Activated naive CD8-positive, alpha-beta T cell treated with anti-CD3 and anti-CD28 coated beads, Interleukin-2, amount 50 U/mL, for 16 hours (primary cell): ENCODE measurements around the gene RBM12.

Experiments used
- DNase-seq: peaks from one replicate; pipeline ENCODE4 v3.0.0-alpha.2; 2020; ENCODE audit warnings: low read depth, low spot score

Gene RBM12

DNA sequence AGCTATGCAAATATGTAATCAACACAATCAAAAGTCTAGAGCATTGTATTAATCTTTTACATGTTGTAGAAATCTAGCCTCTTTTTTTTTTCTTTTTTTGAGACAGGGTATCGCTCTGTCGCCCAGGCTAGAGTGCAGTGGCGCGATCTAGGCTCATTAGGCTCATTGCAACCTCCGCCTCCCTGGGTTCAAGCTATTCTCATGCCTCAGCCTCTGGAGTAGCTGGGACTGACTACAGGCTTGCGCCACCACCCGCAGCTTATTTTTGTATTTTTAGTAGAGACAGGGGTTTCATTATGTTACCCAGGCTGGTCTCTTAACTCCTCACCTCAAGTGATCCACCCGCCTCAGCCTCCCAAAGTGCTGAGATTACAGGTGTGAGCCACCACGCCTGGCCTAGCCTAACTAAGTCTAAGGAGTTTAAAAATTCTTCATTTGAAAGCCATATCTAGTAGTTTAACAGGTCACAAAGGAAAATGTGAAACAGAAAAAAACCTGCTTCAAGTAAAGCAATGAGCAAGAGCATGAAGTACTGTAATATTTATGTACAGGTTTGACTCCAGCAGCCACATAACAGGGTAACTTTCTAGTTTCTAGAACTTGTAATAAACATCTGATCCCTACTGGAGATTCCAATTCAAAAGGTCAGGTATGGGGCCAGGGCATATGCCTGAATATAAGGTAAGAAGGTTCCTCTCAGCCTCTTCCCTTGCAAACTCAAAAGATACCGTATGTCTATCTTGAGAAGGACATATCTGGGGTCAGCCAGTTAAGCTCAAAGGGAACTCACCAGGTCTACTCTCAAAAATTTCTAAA, 4.4 kb downstream of the RBM12 start:
- DNase-seq = no peak

DNA sequence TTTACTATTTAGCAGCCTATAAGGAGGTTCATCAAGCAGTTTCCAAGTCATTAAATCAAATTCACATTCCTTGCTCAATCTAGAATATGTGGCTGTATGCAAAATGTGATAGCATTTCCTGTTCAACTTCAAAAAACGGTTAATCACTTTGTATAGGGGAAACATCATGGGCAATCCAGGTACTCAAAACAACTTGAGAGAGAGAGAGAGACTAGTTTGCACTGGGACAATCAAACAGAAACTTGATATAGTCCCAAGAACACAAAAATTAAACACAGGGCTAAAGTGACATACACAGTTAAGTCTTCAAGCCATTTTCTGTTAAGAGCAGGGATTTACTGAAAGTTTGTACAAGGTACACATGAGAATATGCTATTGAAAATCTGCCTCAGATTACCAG, 7.4 kb downstream of the RBM12 start:
- no peak for DNase-seq

DNA sequence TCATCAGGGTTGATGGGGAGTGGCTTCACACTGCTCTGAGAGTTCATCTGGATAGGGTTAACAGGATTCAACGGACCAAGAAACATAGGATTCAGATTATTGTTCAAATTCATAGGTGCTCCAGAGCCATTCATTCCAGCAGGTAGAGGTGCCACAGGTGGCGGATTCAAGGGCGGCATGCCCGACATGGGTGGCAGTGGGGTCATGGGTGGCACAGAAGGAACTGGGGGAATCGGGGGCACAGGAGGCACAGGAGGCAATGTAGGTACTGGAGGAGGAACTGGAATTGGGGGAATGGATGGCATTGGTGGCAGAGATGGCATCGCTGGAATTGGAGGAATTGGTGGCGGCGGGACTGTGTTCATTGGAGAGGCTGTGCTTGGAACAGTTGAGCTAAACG, 10.3 kb downstream of the RBM12 start:
- DNase-seq = no peak

DNA sequence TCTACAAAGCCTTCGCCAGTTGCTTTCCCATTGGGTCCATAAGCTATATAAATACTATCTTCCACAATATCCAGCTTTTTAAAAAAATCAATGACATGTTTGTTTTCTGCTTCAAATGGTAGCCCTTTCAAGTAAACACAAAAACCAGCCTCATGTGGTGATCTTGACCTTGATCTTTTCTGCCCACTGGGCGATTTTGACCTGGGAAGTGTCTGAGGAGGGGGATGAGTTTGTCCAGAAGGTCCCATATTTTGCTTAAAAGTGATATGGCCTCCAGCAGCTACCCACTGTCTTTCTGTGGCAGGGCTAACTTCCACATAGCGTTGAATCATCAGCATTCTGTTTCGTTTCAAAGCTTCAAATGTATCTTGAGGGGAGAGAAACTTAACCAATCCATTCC, 10.8 kb downstream of the RBM12 start:
- DNase-seq = no peak

DNA sequence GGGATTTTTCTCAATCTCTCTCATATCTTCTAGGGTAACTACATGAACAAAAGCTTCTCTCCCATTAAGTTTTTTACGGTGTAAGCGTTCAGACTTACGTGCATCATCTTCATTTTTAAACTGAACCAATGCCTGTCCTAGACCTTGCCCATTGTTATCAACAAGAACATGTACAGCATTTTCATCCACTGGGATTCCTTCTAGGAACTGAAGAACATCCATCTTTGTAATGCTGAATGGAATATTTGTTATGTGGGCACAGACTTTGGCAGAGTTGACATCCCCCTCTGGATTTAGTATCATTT, 11.3 kb downstream of the RBM12 start:
- DNase-seq = no peak

DNA sequence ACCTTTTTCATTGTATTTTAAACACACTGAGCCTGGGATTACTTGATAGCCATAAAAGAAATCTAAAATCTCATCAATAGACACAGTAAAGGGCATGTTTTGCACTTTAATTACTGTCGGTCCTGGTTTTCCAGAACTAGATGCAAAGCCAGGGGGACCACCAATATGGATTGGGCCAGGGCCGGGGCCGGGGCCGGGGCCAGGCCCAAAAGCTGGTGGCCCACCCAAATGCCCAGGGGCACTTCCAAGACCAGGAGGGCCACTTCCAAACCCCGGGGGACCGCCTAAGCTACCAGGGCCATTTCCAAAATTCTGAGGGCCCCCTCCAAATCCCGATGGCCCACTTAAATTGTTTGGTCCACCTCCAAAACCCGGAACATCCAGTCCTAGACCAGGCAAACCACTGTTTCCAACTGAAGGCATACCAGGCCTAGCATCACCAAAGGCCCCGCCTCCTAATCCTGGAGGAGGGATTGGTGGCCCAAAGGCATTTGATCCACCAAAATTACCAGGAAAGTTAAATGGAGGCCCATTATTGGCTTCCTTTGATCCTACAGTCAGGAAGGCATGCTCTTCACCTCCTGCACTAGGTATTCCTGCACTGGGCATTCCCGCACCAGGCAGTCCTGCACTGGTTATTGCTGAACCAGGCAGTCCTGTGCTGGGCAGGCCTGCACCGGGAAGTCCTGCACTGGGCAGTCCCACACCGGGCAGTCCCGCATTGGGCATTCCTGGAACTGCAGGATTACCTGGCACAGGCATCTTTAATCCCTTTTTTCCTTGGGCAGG, 11.9 kb downstream of the RBM12 start:
- no peak for DNase-seq

DNA sequence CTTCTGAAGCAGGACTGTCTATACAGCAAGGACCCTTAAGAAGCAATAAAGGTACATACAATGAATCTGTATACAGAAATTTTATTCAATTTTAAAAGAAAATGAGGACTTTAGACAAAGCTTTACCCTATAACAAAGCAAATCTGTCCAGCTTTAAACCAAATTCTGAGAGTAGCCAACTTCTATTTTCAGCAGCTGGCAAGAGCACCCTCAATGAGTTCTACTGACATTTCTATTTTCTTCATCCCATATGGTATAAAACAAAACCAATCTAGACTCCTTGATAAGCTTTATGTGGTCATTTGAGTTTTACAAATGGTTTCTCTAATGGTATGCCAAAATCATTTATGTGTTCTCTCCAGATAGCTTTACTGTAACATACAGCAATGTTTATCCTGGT, 12.7 kb downstream of the RBM12 start:
- no peak for DNase-seq

DNA sequence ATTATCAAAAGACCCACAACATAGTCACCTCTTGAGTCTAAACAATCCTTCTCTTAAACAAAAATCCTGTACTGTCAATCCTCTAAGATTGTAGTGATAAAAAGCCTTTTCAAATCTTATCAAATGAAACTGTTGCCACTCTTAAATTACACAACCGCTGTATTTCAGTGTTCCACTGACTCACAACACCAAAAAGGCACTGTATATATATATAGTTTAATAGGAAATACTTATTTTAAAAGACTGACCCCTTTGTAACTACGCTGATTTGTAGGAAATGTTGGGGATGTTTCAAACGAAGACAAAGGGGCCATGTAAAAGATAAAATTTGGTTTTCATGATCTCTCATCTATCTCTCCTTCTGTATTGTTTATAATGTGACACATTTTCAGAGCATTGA, 14.1 kb downstream of the RBM12 start:
- DNase-seq = no peak

DNA sequence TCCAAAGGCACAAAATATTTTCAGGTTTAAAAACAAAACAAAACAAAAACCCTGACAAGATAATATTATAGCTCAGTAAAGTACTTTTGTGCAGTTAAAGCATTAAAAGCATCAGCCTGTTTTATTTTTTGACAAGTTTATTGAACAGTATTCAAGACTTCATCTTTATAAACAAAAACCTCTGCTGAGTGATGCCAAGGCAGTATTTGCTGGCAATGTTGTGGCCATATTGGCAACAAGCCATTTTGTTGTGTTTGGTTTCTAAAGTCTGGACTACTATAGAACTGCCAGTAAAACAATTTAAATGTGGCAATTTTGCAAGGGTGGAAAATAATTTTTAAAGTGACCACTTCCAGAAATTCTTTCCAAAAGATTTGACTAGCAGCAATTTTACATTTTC, 15.9 kb downstream of the RBM12 start:
- DNase-seq = no peak

DNA sequence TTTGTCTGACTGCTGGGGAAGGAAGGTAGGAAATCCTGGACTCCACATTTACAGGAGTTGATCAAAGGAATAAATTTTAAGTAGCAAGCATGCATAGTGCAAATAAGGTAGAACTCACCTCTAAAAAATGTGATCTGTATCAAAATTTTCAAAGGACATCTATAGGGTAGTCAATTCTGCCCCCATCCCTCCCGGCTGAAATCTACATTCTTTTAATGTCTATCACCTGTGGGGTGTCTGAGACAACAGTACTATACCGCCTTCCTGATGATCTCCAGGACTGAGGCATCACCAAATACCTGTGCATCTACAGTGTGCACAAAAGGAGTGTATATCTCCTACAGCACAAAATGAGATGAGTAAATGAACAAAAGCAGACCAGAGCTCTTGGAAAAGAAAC, 19.9 kb downstream of the RBM12 start:
- DNase-seq = no peak

DNA sequence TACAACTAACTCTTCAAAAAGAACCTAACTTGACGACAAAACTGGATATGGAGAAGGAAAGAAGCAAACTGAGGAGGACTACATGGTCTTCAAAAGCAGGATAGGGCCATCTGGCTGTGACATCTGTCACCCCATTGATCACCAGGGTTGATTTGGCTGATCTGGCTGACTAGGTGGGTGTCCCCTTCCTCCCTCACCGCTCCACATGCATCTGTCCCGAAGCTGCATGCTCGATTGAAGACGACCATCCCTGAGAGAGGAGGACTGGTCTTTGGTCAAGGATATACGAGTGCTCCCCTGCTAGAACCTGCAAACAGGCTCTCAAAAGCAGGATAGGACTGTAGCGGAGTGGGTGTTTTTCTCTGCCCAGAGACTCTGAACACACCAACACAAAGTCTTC, 21.7 kb downstream of the RBM12 start:
- DNase-seq = no peak

DNA sequence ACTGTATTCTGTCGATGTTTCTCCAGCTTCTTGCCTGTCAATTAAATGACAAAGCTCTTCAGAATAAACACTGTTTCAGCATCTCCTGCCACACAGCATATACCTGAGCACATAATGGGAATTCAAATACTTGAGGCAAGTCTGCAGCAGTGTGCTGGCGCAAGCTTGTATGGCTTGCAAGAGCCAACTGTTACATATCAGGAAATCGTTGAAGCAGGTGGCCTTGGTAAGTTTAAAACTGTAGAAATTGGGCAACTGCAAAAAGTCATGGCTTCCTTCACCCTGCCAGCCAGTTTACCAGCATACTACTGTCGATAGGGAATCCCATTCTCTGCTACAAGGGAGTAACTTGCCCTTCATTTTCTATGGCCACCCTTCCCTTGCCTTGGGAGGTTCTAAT, 23.0 kb downstream of the RBM12 start:
- DNase-seq = no peak

DNA sequence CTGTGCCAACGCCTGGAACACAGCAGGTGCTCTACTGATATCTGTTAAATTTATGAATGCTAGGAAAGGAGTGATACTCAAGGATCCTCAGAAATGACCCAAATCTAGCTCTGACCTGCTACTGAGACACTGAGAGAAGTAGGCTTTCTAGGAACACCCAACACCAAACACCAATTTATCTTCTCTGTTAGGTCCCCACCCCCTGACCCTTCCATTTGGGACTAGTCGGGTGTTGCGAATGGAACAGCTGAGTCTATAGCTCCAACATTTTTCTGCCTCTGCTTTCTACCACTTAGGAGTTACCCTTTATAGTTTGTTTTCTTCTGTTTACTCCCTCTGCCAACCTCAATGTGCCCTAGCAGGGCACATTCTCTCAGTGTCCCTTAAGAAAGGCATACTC, 24.0 kb downstream of the RBM12 start:
- no peak for DNase-seq

DNA sequence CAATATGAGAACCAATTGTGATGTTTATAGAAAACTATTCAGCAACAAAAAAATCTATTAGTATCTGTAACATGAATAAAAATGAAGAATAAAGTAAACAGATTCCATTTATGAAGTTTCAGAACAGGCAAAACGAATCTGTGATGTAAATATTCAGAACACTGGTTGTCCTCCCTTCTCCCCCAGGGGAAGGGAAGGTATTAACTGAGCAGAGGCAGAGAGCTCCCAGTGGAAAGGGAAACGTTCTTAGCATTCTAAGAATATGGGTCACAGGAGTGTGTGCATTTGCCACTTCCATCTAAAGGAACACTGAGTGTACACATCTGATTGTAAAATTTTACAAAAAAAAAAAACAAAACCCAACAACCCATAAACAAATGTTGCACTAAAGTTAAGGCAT, 25.9 kb downstream of the RBM12 start:
- DNase-seq = no peak

DNA sequence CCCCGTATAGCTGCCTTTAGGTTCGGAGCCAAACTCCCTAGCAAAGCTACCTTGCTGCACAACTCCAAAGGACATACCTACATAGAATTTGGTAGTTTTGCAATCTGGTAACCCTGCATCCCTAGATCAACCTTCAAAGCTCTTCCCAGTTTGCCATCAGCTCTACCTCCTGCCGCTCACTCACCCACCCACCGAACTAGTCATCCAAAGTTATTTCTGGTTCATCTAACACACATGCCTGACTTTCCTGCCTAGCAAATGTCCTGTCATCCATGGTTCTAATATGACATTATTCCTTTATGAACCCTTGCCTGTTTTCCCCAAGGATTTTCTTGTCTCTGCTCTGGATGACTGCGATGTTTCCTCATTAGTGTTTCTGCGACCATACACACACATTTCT, 27.4 kb downstream of the RBM12 start:
- DNase-seq = no peak

DNA sequence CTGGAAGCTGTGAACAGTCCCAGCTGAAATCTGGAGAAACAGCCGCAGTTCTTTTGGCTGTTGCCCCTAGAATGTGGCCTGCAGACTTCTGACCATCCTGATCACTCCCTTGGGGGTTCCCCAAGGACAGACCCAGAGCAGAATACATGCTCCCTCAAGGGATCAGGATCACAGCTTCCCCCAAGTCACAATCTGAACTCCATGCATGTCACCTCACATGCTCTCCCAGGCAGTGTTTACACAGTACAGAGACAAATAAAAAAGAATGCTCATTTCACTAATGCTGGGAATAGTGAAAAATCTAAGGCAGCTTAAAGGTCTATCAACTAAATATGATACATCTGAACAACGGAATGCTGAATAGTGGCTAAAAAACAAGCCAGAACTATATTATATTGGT, 28.6 kb downstream of the RBM12 start:
- DNase-seq = no peak

DNA sequence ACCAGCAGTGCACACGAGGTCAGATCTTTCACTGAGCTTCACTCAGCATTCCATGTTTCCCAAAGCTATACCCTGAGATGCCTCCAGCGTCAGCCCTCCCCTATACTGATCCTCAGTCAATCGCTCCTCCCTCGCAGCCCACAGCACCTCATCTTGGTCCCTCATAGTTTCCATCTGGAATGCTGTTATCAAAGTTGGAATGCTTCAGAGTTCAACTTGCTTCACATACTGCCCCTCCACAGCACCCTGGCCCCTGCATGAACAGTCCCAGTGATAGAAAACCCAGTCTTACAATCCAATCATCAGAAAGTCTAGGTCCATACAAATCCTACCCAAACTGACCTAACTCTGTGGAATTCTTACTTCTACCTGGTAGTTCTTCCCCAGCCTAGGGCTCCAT, 29.0 kb downstream of the RBM12 start:
- no peak for DNase-seq

DNA sequence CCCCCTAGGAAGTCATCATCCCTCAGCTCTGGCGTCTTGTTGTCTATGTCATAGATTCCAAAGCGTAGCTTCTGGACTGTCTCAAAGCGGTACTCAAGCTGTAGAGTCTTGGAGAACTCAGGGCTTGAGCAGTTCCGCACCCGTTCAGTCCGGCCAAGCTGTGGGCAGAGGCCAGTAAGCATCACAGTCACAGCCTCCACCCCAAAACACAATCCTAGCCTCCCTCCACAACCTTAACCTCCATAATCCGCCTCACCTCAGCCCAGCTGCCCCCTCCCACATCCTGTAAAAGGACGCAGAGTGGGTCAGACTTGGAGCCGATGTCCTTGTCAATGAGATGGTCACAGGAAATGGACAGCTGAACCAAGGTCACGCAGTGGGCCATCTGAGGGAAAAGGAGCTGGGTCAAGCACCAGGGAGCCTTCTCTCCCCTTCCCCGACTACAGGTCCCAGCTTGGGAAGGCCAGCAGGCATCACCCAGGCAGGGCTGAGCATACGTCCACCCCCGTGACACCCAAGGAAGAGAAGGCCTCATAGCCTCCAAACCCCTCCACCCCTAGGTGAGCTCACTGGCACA, 32.1 kb downstream of the RBM12 start:
- no peak for DNase-seq

DNA sequence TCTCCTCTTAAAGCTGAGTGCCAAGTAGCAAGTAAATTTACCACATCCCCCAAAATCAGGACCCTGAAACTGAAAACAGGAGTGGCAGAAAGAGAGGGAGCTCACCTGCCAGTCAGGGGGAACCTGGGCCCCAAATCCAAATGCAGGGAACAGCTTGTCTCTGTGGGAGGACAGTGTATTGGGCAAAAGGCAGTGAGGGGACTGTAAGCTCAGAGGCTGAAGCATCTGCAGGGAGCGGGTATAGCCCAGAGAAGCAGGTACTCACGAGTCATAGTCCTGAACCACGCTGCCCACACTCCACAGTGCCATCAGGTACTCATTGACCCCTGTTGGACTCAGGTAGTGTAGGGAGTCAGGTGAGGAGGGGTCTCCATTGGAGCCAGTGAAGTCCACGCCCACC, 34.1 kb downstream of the RBM12 start:
- DNase-seq = no peak

DNA sequence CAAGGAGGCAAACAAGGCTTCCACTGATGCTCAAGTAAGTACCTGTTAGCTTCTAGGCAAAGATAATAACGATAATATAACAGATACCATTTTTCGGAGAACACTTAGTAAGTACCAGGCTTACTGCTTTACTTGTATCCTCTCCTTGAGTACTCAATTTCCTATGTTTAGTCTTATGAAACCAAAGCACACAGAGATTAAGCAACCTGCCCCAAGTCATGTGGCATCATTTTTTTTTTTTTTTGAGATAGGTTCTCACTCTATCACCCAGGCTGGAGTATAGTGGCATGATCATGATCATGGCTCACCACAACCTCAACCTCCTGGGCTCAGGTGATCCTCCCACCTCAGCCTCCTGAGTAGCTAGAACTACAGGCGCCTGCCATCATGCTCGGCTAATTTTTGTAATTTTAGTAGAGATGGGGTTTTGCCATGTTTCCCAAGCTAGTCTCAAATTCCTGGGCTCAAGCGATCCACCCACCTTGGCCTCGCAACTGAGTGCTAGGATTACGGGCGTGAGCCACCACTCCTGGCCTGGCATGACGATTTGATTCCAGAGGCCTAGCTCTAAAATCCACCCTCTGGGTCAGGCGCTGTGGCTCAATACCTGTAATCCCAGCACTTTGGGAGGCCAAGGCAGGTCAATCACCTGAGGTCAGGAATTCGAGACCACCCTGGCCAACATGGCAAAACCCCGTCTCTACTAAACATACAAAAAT, 35.1 kb downstream of the RBM12 start:
- no peak for DNase-seq

DNA sequence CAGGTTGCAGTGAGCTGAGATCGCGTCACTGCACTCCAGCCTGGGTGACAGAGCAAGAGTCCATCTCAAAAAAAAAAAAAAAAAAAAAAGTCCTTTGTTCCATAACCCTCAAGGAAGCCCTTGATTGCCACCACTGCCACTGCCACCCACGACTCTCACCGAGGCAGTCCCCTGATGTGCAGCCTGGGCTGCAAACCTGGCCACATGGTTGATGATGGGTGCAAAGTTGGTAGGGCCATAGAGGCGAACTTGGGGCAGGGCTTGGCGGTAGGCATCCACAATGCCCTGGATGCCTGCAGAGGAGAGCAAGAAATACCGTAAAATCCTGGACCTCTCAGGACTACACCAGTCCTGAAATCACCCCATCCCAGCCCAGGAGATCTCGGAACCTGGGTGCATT, 37.6 kb downstream of the RBM12 start:
- no peak for DNase-seq

DNA sequence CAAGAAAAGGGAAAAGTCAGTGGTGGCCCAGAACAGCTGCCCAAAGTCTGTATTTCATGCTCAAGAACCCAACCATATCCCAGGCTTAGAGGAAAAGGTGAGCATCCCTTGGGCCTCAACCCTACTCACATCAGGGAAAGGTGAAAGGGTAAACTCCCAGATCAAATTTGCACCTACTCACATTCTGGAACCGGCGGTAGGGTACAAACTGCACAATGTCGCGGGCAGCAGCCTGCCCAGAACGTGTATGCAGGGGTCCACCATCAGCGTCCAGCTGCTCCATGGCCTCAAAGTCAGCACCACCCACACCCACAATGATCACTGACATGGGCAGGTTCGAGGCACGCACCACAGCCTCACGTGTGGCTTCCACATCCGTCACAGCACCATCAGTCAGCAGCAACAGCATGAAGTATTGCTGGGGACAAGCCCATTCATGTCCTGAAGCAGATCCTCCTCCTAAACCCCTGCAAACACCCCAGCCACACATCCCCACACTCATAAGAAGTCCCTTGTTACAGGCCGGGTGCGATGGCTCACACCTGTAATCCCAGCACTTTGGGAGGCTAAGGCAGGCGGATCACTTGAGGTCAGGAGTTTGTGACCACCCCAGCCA, 38.2 kb downstream of the RBM12 start:
- no peak for DNase-seq
